K562 (cell line): ENCODE data around the gene RUNDC1. TPM values are rescaled to one million over a fixed set of nuclear protein-coding genes. Genes with fewer than 3 reads are reported as not detected.
"Not testable (repeated sequence)": the region's sequence is repeated elsewhere in the genome, so short reads cannot be mapped to it uniquely, and the experiment has no call there.

Source experiments
- ATAC-seq: fragments of 200-7000 bp; cut with Tn5 transposase; 3 replicates; pipeline ENCODE4 v1.9.1; 2020; ENCODE audit warnings: moderate library complexity
- BruUV-seq: library from RNA; stranded (reverse); fragments of 400-500 nt; replicated peaks from 2 replicates; lab custom pipeline; 2021; lab: Mats Ljungman, UMichigan
- CTCF ChIA-PET: fragments of 300-600 bp; formaldehyde crosslinking; extraction: SDS; loops from one replicate; lab custom pipeline; 2021; ENCODE audit warnings: low intra/inter-chr PET ratio; lab: Yijun Ruan, JAX
- POLR2A ChIA-PET: fragments of 300-600, 350-650 bp; sonication (Branson Sonifier 250); formaldehyde crosslinking; extraction: SDS; loops from one replicate; lab custom pipeline; 2021; ENCODE audit warnings: antibody characterized with exemption, inconsistent platforms; lab: Yijun Ruan, JAX
- DNase-seq, 4 experiments: peaks; one replicate each; pipeline versions ENCODE4 v3.0.0 to v3.0.0-alpha.2; 2011 to 2018; ENCODE audit warnings: low spot score in 3 of 4, mixed read lengths in 3 of 4; ENCODE audit errors: extremely low read depth in 1 of 4
- FAIRE-seq: peaks from 2 replicates; lab custom pipeline; 2011; peaks lifted over from hg19 to GRCh38; lab: Jason Lieb, UNC
- H2AFZ ChIP-seq: 2 replicates; pipeline ENCODE4 v1.6.0; 2011; ENCODE audit warnings: low read depth, low read length, control low read depth, inconsistent platforms
- H3K27ac ChIP-seq: fragments of 200-600 bp; 3 replicates; pipeline ENCODE4 v1.8.0; 2011; ENCODE audit warnings: low read depth, mild to moderate bottlenecking, control low read depth, inconsistent platforms, low read length, moderate library complexity, mixed read lengths; ENCODE audit errors: extremely low read depth
- H3K27me3 ChIP-seq, 2 experiments: fragments of 300-600 bp in 1 of 2; 2 replicates in 1 of 2; 3 replicates in 1 of 2; pipeline versions ENCODE4 v1.6.0 to v1.8.0; 2011; ENCODE audit warnings: inconsistent platforms in 2 of 2, low read length in 2 of 2, mild to moderate bottlenecking in 1 of 2, mixed read lengths in 1 of 2, moderate library complexity in 1 of 2; ENCODE audit not compliant: control insufficient read depth in 2 of 2, insufficient read depth in 2 of 2
- H3K36me3 ChIP-seq: fragments of 300-600 bp; 3 replicates; pipeline ENCODE4 v1.8.0; 2011; ENCODE audit warnings: mild to moderate bottlenecking, low read length, inconsistent platforms; ENCODE audit not compliant: control insufficient read depth, insufficient read depth
- H3K4me1 ChIP-seq, 2 experiments: fragments of 200-600 bp in 1 of 2; replicated peaks in 1 of 2; 2 replicates in 1 of 2; 3 replicates in 1 of 2; pipeline versions ENCODE4 v1.5.1 to v1.8.0; 2011; ENCODE audit warnings: inconsistent platforms in 2 of 2, low read length in 2 of 2, mild to moderate bottlenecking in 1 of 2, mixed read lengths in 1 of 2, moderate library complexity in 1 of 2; ENCODE audit not compliant: control insufficient read depth in 2 of 2, insufficient read depth in 2 of 2
- H3K4me2 ChIP-seq: 2 replicates; pipeline ENCODE4 v1.6.1; 2011; ENCODE audit warnings: low read length, control low read depth, inconsistent platforms, mixed read lengths; ENCODE audit not compliant: insufficient read depth
- H3K4me3 ChIP-seq: fragments of 200-600 bp; sonication (generic), shearing (Covaris generic); 2 replicates; pipeline ENCODE4 v1.5.1; 2016; ENCODE audit warnings: control low read depth, inconsistent platforms
- H3K79me2 ChIP-seq: fragments of 200-600 bp; 3 replicates; pipeline ENCODE4 v1.8.0; 2011; ENCODE audit warnings: low read length, inconsistent platforms; ENCODE audit not compliant: control insufficient read depth, insufficient read depth
- H3K9ac ChIP-seq, 2 experiments: 2 replicates each; pipeline versions ENCODE4 v1.6.0 to v1.6.1; 2011; ENCODE audit warnings: low read depth in 2 of 2, low read length in 2 of 2, control low read depth in 1 of 2, inconsistent platforms in 1 of 2, mild to moderate bottlenecking in 1 of 2, mixed read lengths in 1 of 2; ENCODE audit not compliant: insufficient read depth in 1 of 2
- H3K9me1 ChIP-seq: one replicate; pipeline ENCODE4 v1.6.0; 2011; ENCODE audit warnings: inconsistent platforms, mild to moderate bottlenecking, low read length, moderate library complexity; ENCODE audit not compliant: control insufficient read depth, insufficient read depth
- H3K9me3 ChIP-seq: replicated peaks from 2 replicates; pipeline ENCODE4 v1.5.1; 2011; ENCODE audit warnings: low read depth, low read length, inconsistent platforms; ENCODE audit not compliant: control insufficient read depth, insufficient read depth
- H4K20me1 ChIP-seq: replicated peaks from 2 replicates; pipeline ENCODE4 v1.6.1; 2011; ENCODE audit warnings: low read length, inconsistent platforms, mixed read lengths; ENCODE audit not compliant: control insufficient read depth, insufficient read depth
- CTBP1 ChIP-seq: fragments of 450-650 bp; IDR thresholded peaks from 2 replicates; pipeline ENCODE4 v1.6.1; 2016; ENCODE audit warnings: borderline replicate concordance
- ETV5 ChIP-seq: sonication (generic); formaldehyde crosslinking; IDR thresholded peaks from 2 replicates; pipeline ENCODE4 v1.4.0; 2020; ENCODE audit warnings: low read depth, mild to moderate bottlenecking, missing genetic modification reagents
- MCM2 ChIP-seq: fragments of 450-650 bp; IDR thresholded peaks from 2 replicates; pipeline ENCODE4 v1.6.1; 2017; ENCODE audit warnings: low read depth, mild to moderate bottlenecking
- WGBS: fragments of 100-300 bp; shearing (Covaris generic); methylation state at CpG from one replicate; pipeline ENCODE4 v1.1.6; 2016; ENCODE audit warnings: low coverage, mixed read lengths; ENCODE audit not compliant: insufficient coverage; ENCODE audit errors: missing lambda C conversion rate; 5-methylcytosine and 5-hydroxymethylcytosine counted together
- in situ Hi-C: fragments of 300-500 bp; cut with MboI; formaldehyde crosslinking; loops from 4 replicates; pipeline ENCODE4 v1.15.0; 2018; ENCODE audit warnings: inconsistent platforms, mixed read lengths
- intact Hi-C: fragments of 100-400 bp; cut with micrococcal nuclease; formaldehyde crosslinking; loops from 2 replicates; pipeline ENCODE4 v1.14.2; 2022
- polyA plus RNA-seq, 8 experiments: library from polyadenylated mRNA; depleted of rRNA in 4 of 8; stranded (reverse) in 5 of 8; unstranded in 3 of 8; fragments of >200 nt; fragmentation: Nextera tagmentation in 2 of 8; fragmentation: Illumina TruSeq in 1 of 8; extraction: Ambion mirVana in 2 of 8; extraction: Trizol in 1 of 8; gene quantifications; 2 replicates each; pipeline versions ENCODE4 v1.2.1 to v1.2.3, GENCODE V29; 2011 to 2014; ENCODE audit warnings: inconsistent platforms in 1 of 8, missing spikeins in 1 of 8
- total RNA-seq, 7 experiments: library from RNA; depleted of rRNA in 6 of 7; stranded (reverse); fragments of >200 nt in 6 of 7; fragmentation: Illumina TruSeq in 2 of 7; extraction: Trizol in 2 of 7; gene quantifications; 2 replicates each; pipeline versions ENCODE4 v1.2.1 to v1.2.3, GENCODE V29; 2011 to 2021; ENCODE audit warnings: low replicate concordance in 1 of 7
- TF ChIP-seq, protein P1 (sequence below), 2 experiments: fragments of 450-650 bp; formaldehyde crosslinking in 1 of 2; IDR thresholded peaks; 2 replicates each; pipeline versions ENCODE4 v1.4.0 to v1.6.1; 2014 to 2020; ENCODE audit warnings: mild to moderate bottlenecking in 2 of 2, borderline replicate concordance in 1 of 2, low read depth in 1 of 2

RUNDC1 gene
- total and polyA plus RNA-seq, 9 of the 15 experiments (the other 6 are each of a cell fraction or from before 2014, with no cell fraction given), result 3.4 to 12.6 (median 9.4) TPM

DNA sequence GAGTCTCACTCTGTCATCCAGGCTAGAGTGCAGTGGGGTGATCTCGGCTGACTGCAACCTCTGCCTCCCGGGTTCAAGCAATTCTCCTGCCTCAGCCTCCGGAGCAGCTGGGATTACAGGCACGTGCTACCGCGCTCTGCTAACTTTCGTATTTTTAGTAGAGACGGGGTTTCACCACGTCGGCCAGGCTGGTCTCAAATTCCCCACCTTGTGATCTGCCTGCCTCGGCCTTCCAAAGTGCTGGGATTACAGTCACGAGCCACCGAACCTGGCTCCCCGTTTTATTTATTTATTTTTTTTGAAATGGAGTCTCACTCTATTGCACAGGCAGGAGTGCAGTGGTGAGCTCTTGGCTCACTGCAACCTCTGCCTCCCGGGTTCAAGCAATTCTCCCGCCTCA, 4.7 kb upstream of the RUNDC1 start:
- intact Hi-C loops, H3K36me3 ChIP-seq, H3K9me1 ChIP-seq, in situ Hi-C loops, ATAC-seq, H2AFZ ChIP-seq, H3K4me2 ChIP-seq, H3K4me3 ChIP-seq, H3K27me3 ChIP-seq, FAIRE-seq, BruUV-seq, H3K9me3 ChIP-seq, H4K20me1 ChIP-seq, CTCF ChIA-PET, DNase-seq: not testable (repeated sequence)
- peak overlapping the region in 1 of 2 experiments; percentile 64; a peak in 1 of 4 replicates for H3K9ac ChIP-seq
- H3K27ac ChIP-seq, result 0 out of 3 replicates have a peak overlapping the region, but pooled peaks have one; percentile 3
- POLR2A ChIA-PET, result interaction anchor here (1.1 kb wide), 2 partner anchors 11 to 22 kb away, joined by 3 to 4 read pairs; partner anchors contain the start of gene RPL27
- H3K79me2 ChIP-seq, result peaks cover 18% of the 10 kb centered on the region
- WGBS, result 72% methylated on average over 15 of the region's 16 CpGs
- peaks cover 16 to 22% of the 10 kb centered on the region in 2 experiments; a peak in 4 of 5 replicates for H3K4me1 ChIP-seq

DNA sequence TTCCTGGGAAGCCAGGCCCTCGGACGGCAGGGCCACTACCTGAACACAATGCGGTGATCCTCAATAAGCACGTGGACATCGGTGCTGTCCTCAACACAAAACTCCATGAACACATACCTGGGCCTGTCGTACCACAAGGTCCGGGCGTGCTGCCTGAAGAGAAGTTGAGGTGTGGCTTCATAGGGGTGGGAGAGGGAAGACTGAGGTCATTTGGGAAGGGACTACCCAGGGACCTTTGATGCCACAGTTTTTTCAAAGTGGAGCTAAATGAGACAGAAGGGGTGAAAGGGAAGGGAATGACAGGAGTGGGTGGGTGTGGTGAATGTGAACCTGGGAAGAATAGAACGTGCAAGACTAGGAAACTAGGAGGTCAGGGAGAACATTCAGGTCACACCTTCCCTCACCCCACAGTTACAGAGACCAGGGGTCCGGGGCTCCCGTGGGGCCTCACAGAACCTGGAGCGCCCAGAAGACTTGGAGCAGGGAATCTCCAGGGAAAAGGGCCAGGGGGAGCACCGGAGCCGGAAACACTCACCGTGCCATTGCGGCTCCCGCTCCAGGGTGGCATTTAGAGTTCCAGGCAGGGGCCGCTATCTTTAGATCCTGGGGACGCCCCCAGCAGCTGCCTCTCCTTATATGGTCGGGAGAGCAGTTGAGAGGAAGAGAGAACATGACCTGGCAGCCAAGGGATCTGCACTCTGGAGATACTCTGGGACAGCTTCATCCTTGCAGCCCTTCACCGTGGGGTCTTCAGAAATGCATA, 673 bp upstream of the RUNDC1 start, which contains the start of gene PTGES3L:
Gene PTGES3L, minus strand, starts transcription at position 570 of the 763 bp plus-strand sequence. Its CDS starts 27 bp downstream, at position 543.
- Histone ChIP-seq H3K79me2 (peaks cover 47% of the 10 kb centered on the region), H3K4me2 (peak within 1 kb of the TSS; percentile 99), H3K27me3 (no peaks in the 10 kb centered on the region), H3K9ac (peak within 1 kb of the TSS; percentile 84 to 97), H3K27ac (peak within 1 kb of the TSS; percentile 92), H3K9me3 (no peaks in the 10 kb centered on the region), H3K9me1 (no peaks in the 10 kb centered on the region), H4K20me1 (no peaks in the 10 kb centered on the region), H3K4me3 (peak within 1 kb of the TSS; percentile 92), H3K36me3 (peaks cover 21% of the 10 kb centered on the region; the same call in 2 of the 3 replicates), H3K4me1 (peaks cover 25 to 31% of the 10 kb centered on the region in 2 experiments; a peak in 4 of 5 replicates), H2AFZ (peak within 1 kb of the TSS; percentile 98)
- FAIRE-seq (peak; percentile 46), DNase-seq (peak; percentile 76 to 83 (median 80)), ATAC-seq (peak; percentile 81)
- POLR2A ChIA-PET, result interaction anchor here (0.5 to 3.8 kb wide), 6 partner anchors 11 to 461 kb away, joined by 3 to 13 read pairs (median 4); partner anchors contain the start of gene RPL27
- CTCF ChIA-PET, result interaction anchor here (2.7 kb wide), 1 partner anchor 137 kb away, joined by 20 read pairs; no protein-coding TSS in a partner anchor
- TSS peak; percentile 77 for BruUV-seq
- in situ Hi-C loops (no loop called here), intact Hi-C loops (no loop called here)
- WGBS, result 5% methylated on average over 17 of the region's 21 CpGs
- TF ChIP-seq, protein P1, sequence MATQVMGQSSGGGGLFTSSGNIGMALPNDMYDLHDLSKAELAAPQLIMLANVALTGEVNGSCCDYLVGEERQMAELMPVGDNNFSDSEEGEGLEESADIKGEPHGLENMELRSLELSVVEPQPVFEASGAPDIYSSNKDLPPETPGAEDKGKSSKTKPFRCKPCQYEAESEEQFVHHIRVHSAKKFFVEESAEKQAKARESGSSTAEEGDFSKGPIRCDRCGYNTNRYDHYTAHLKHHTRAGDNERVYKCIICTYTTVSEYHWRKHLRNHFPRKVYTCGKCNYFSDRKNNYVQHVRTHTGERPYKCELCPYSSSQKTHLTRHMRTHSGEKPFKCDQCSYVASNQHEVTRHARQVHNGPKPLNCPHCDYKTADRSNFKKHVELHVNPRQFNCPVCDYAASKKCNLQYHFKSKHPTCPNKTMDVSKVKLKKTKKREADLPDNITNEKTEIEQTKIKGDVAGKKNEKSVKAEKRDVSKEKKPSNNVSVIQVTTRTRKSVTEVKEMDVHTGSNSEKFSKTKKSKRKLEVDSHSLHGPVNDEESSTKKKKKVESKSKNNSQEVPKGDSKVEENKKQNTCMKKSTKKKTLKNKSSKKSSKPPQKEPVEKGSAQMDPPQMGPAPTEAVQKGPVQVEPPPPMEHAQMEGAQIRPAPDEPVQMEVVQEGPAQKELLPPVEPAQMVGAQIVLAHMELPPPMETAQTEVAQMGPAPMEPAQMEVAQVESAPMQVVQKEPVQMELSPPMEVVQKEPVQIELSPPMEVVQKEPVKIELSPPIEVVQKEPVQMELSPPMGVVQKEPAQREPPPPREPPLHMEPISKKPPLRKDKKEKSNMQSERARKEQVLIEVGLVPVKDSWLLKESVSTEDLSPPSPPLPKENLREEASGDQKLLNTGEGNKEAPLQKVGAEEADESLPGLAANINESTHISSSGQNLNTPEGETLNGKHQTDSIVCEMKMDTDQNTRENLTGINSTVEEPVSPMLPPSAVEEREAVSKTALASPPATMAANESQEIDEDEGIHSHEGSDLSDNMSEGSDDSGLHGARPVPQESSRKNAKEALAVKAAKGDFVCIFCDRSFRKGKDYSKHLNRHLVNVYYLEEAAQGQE (IDR thresholded peaks at IDR 0.05; ENCODE audit: borderline replicate concordance), result no peak
- TF ChIP-seq, protein P1 (CRISPR knock-in tag; IDR thresholded peaks at IDR 0.05; ENCODE audit: low read depth), result no peak
- TF ChIP-seq CTBP1 (0 out of 2 replicates have a peak, but pooled peaks have one; percentile 12), ETV5 (CRISPR knock-in tag) (no peak), MCM2 (no peak)
